Fibroblast of pulmonary artery (primary cell): ENCODE measurements around the gene FADS1.

Experiments
- DNase-seq: peaks from one replicate; pipeline ENCODE4 v3.0.0-alpha.2; 2010; ENCODE audit warnings: low read depth
- H3K4me3 ChIP-seq: replicated peaks from 2 replicates; pipeline ENCODE4 v1.5.1; 2011; ENCODE audit warnings: low read depth, mild to moderate bottlenecking, control low read depth, low read length, moderate library complexity
- TF ChIP-seq, protein P1 (sequence below): IDR thresholded peaks from 2 replicates; pipeline ENCODE4 v1.5.1; 2011; ENCODE audit warnings: mild to moderate bottlenecking, control low read depth, low read length, inconsistent platforms; ENCODE audit errors: missing control alignments

The FADS1 gene

DNA sequence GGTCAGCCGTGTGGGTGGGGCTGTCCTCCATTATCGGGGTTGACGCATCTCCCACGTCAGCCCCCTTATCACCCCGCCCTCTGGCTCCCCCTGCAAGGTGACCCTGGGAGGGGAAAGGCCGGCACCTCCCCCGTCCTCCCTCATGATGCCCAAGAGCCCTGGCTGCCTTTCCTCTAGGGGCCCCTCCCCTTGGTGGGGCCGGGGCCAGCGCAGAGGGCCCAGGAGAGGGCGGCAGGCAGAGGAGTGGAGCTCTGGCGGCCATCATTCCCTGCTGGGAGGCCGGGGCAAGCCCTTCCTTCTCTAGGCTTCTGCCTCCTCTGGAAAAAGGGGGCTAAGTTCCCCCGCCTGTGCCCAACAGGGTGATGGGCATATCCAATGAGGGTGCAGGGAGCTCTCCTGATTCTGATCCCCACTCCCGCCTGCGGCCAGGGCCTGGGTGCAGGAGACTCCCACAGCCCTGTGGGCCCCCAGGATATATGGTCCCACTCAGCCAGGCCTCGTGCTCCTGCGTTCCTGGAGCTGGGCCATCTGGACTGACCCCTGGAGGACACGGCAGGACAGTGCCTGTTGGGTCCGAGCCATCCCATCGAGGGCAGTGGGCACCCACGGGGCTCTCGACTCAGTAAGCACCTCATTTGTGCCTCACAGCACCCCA is 52.1 kb downstream of the FADS1 start:
- no peak overlapping the region for H3K4me3 ChIP-seq
- DNase-seq, result peak; percentile 77
- TF ChIP-seq, protein P1, sequence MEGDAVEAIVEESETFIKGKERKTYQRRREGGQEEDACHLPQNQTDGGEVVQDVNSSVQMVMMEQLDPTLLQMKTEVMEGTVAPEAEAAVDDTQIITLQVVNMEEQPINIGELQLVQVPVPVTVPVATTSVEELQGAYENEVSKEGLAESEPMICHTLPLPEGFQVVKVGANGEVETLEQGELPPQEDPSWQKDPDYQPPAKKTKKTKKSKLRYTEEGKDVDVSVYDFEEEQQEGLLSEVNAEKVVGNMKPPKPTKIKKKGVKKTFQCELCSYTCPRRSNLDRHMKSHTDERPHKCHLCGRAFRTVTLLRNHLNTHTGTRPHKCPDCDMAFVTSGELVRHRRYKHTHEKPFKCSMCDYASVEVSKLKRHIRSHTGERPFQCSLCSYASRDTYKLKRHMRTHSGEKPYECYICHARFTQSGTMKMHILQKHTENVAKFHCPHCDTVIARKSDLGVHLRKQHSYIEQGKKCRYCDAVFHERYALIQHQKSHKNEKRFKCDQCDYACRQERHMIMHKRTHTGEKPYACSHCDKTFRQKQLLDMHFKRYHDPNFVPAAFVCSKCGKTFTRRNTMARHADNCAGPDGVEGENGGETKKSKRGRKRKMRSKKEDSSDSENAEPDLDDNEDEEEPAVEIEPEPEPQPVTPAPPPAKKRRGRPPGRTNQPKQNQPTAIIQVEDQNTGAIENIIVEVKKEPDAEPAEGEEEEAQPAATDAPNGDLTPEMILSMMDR, result no peak

DNA sequence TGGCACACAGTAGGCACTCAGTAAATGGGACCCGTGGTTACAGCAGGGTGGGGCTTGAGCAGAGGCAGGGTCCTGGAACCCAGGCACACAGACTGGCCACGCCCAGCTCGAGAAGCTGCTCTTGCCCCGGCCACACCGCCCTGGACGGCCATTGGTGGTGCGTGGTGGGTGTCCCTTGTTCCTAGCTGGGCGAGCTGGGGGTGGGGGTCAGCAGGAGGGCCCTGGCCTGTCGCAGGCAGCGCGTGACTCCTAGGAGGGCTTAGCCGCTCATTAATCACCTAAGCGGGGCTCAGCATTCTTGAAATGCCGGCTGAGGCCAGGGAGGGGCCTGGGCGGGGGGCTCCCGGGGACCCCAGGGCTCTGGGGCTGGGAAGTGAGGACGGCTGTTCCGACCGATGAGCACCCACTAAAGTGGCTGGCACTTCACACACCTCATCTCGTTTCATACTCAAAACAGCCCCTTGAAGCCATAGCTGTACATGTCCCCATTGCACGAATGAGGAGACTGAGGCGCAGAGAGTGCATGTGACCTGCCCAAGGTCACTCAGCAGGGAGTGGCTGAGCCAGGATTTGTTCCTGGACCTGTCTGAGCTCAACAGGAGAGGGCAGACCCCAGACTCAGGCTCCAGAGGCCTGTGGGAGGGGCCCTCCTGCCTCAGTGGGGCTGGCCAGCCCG is 52.7 kb downstream of the FADS1 start:
- no peak overlapping the region for H3K4me3 ChIP-seq
- no peak for DNase-seq
- TF ChIP-seq, protein P1, result no peak

DNA sequence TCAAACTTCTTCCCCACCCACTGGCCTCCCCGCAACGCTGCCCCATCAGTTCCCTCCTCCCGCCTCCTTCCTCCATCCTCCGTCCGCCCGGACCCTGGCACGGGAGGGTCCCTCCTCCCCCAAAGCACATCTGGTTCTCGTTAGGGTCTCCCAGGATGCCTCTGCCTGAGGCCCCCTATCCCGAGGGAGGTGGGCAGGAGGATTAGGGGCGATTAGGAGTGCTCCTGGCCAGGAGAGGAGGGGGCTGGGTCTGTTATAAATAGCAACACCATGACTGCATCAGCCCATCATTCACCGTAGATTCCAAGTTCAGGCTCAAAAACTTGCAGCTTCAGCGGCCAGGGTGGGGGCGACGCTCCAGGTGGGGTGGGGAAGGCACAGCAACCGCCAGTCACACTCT is 54.0 kb downstream of the FADS1 start:
- TF ChIP-seq, protein P1, result no peak
- DNase-seq, result no peak

DNA sequence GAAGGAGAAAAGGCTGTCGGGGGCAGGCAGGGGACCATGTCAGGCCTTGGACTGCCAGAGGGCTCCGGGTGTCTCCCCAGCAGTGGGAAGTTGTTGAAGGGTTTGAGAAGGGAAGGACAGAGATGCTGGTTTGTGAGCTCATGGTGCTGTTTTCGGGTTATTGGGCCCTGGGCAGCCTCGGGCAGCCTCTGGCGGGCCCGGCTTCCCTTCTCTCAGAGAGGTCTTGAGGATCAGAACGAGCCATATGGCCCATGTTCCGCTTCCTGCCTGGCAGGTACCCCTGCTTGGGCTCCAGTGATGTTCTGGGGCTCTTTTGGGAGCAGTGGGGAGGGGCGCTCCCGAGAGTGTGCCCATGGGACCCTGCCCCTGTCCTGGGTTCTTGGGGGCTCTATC is 54.6 kb downstream of the FADS1 start:
- TF ChIP-seq, protein P1, result no peak
- DNase-seq, result no peak

More for the DNA sequence above, 54.0 kb downstream of the FADS1 start:
- H3K4me3 ChIP-seq, result no peak overlapping the region

DNA sequence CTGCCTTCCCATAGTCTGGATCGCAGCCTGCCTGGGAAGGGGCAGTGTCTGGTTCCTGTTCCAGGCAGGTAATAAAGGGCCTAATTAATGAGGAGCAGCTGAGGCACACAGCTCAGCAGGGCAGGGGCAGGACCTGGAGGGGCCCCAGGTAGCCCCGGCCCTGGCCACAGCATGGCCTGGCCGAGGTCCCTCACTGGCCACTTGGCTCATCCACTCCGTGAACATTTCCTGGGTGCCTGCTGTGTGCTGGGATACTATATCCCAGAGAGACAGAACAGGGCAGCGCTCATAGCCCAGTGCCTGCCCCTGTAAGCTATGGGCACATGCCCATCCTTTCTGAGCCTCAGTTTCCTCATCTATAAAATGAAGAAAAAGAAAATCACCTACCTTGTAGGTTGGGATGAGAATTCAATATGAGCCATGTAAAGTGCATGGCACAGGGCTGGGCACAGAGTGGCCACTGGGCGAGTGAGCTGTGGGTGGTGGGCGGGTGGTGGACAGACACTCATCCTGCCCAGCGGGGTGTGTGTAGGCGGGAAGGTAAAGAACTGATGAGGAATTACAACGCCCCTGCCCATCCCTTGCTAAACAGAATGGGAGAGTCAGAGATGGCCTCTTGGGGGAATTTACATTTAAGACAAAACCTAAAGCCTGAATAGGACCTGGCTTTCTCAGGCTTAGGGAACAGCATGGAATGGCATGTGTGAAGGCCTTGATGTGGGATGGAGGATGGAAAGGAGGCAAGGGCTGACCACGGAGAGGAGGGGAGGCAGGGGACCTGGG is 55.2 kb downstream of the FADS1 start:
- H3K4me3 ChIP-seq, result no peak overlapping the region
- DNase-seq, result no peak
- TF ChIP-seq, protein P1, result no peak

More for the DNA sequence above, 54.6 kb downstream of the FADS1 start:
- no peak overlapping the region for H3K4me3 ChIP-seq

DNA sequence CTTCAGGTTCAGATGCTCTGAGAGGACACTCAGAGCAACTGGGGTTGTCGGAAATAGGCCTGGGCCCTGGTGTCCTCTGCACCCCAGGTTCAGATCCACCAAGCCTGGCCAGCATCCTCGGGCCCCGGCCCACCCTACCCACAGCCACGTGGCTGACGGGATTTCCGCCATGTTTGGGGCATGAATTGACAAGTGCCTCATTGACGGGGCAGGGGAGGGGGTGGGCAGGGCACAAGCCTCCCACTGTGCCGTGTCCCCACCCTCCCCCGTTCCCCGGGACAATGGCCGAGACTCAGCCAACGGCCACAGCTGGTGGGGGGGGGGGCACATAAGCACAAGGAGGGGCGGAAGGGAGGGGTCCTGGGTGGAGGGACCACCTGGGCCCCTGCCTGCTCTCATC is 55.9 kb downstream of the FADS1 start:
- no peak overlapping the region for H3K4me3 ChIP-seq
- TF ChIP-seq, protein P1, result no peak
- DNase-seq, result no peak
